Endothelial cell of umbilical vein (primary cell): ENCODE data around the gene CA5A. TPM values are rescaled to one million over a fixed set of nuclear protein-coding genes. Genes with fewer than 3 reads are reported as not detected.

Experiments
- BruUV-seq: library from RNA; stranded (reverse); fragments of 400-500 nt; replicated peaks from 2 replicates; lab custom pipeline; 2021; lab: Mats Ljungman, UMichigan
- CTCF ChIA-PET: fragments of 300-600, 350-600 bp; sonication (Branson Sonifier 250); formaldehyde crosslinking; loops from one replicate; lab custom pipeline; 2021; ENCODE audit warnings: antibody characterized with exemption, inconsistent platforms; lab: Charles Lee
- POLR2A ChIA-PET: fragments of 300-600, 350-600 bp; sonication (Branson Sonifier 250); formaldehyde crosslinking; loops from one replicate; lab custom pipeline; 2021; ENCODE audit warnings: antibody characterized with exemption, inconsistent platforms; lab: Charles Lee
- DNase-seq: peaks from one replicate; pipeline ENCODE4 v3.0.0-alpha.2; 2011; ENCODE audit warnings: low read depth, low spot score
- FAIRE-seq: peaks from 2 replicates; lab custom pipeline; 2011; peaks lifted over from hg19 to GRCh38; lab: Jason Lieb, UNC
- H2AFZ ChIP-seq: 2 replicates; pipeline ENCODE4 v1.6.0; 2012; ENCODE audit warnings: low read depth, low read length, control low read depth, inconsistent platforms
- H3K27ac ChIP-seq: 2 replicates; pipeline ENCODE4 v1.5.1; 2011; ENCODE audit warnings: low read depth, mild to moderate bottlenecking, control low read depth, low read length, moderate library complexity; ENCODE audit not compliant: insufficient read depth
- H3K27me3 ChIP-seq, 2 experiments: 2 replicates each; pipeline versions ENCODE4 v1.6.0 to v1.6.1; 2011; ENCODE audit warnings: low read length in 2 of 2, mixed read lengths in 1 of 2; ENCODE audit not compliant: control insufficient read depth in 2 of 2, insufficient read depth in 2 of 2
- H3K36me3 ChIP-seq, 2 experiments: 2 replicates in 1 of 2; 3 replicates in 1 of 2; pipeline ENCODE4 v1.5.1; 2011; ENCODE audit warnings: low read length in 2 of 2, mild to moderate bottlenecking in 1 of 2, moderate library complexity in 1 of 2; ENCODE audit not compliant: control insufficient read depth in 2 of 2, insufficient read depth in 2 of 2; ENCODE audit errors: extremely low read depth in 1 of 2
- H3K4me1 ChIP-seq: 3 replicates; pipeline ENCODE4 v1.5.1; 2011; ENCODE audit warnings: mild to moderate bottlenecking, low read length; ENCODE audit not compliant: control insufficient read depth, insufficient read depth; ENCODE audit errors: extremely low read depth
- H3K4me2 ChIP-seq: 2 replicates; pipeline ENCODE4 v1.6.1; 2011; ENCODE audit warnings: low read length, control low read depth, mixed read lengths; ENCODE audit not compliant: insufficient read depth
- H3K4me3 ChIP-seq, 3 experiments: fragments of 200-600 bp in 1 of 3; sonication (generic), shearing (Covaris generic) in 1 of 3; replicated peaks in 1 of 3; 2 replicates each; pipeline ENCODE4 v1.5.1; 2011 to 2016; ENCODE audit warnings: control low read depth in 3 of 3, low read length in 3 of 3, mild to moderate bottlenecking in 2 of 3, inconsistent platforms in 1 of 3, low read depth in 1 of 3, moderate library complexity in 1 of 3; ENCODE audit not compliant: insufficient read depth in 1 of 3
- H3K79me2 ChIP-seq: 2 replicates; pipeline ENCODE4 v1.6.0; 2012; ENCODE audit warnings: low read length, inconsistent platforms; ENCODE audit not compliant: control insufficient read depth, insufficient read depth
- H3K9ac ChIP-seq: replicated peaks from 2 replicates; pipeline ENCODE3; 2011; ENCODE audit warnings: low read length, control low read depth; ENCODE audit not compliant: insufficient read depth; ENCODE audit errors: extremely low read depth
- H3K9me1 ChIP-seq: replicated peaks from 3 replicates; pipeline ENCODE4 v1.6.0; 2011; ENCODE audit warnings: mild to moderate bottlenecking, low read length; ENCODE audit not compliant: control insufficient read depth, insufficient read depth; ENCODE audit errors: extremely low read depth
- H3K9me3 ChIP-seq: replicated peaks from 2 replicates; pipeline ENCODE4 v1.5.1; 2012; ENCODE audit warnings: low read length, inconsistent platforms; ENCODE audit not compliant: control insufficient read depth, insufficient read depth
- H4K20me1 ChIP-seq: replicated peaks from 2 replicates; pipeline ENCODE3; 2011; ENCODE audit warnings: mild to moderate bottlenecking, low read length; ENCODE audit not compliant: control insufficient read depth, insufficient read depth; ENCODE audit errors: extremely low read depth
- CTCF ChIP-seq, 2 donors: IDR thresholded peaks; 1 replicate in 1 of 2; 2 replicates in 1 of 2; pipeline ENCODE4 v1.5.1; 2011; ENCODE audit warnings: low read length in 2 of 2, mild to moderate bottlenecking in 2 of 2, moderate library complexity in 2 of 2, control low read depth in 1 of 2, inconsistent platforms in 1 of 2, low read depth in 1 of 2; ENCODE audit not compliant: insufficient read depth in 1 of 2; ENCODE audit errors: extremely low read depth in 1 of 2
- EZH2 ChIP-seq: IDR thresholded peaks from 2 replicates; pipeline ENCODE4 v1.6.1; 2012; ENCODE audit warnings: borderline replicate concordance, low read depth, mild to moderate bottlenecking, moderate library complexity, low read length, inconsistent platforms; ENCODE audit not compliant: severe bottlenecking
- FOS ChIP-seq: IDR thresholded peaks from 2 replicates; pipeline ENCODE4 v1.6.1; 2011; ENCODE audit warnings: mild to moderate bottlenecking, low read length, moderate library complexity, borderline replicate concordance; ENCODE audit not compliant: insufficient read depth
- GATA2 ChIP-seq: IDR thresholded peaks from 2 replicates; pipeline ENCODE4 v1.7.0; 2011; ENCODE audit warnings: low read depth, mild to moderate bottlenecking, moderate library complexity, mixed read lengths, low read length; ENCODE audit not compliant: insufficient read length, insufficient read depth
- JUN ChIP-seq: IDR thresholded peaks from 2 replicates; pipeline ENCODE4 v1.6.1; 2011; ENCODE audit warnings: borderline replicate concordance, low read depth; ENCODE audit not compliant: insufficient read length, insufficient read depth
- MAX ChIP-seq: IDR thresholded peaks from 2 replicates; pipeline ENCODE4 v1.6.1; 2011; ENCODE audit not compliant: insufficient read depth, insufficient read length
- MYC ChIP-seq: IDR thresholded peaks from one replicate; pipeline ENCODE4 v1.6.1; 2011; ENCODE audit warnings: mild to moderate bottlenecking, low read depth, low read length
- POLR2A ChIP-seq: IDR thresholded peaks from 2 replicates; pipeline ENCODE4 v1.6.1; 2012; ENCODE audit warnings: low read depth, mild to moderate bottlenecking, control low read depth, low read length
- POLR2AphosphoS5 ChIP-seq: IDR thresholded peaks from 2 replicates; pipeline ENCODE4 v1.6.1; 2012; ENCODE audit warnings: low read depth, mild to moderate bottlenecking, control low read depth, low read length, moderate library complexity; ENCODE audit not compliant: insufficient read depth
- dilution Hi-C: fragments of 300-500 bp; cut with MboI; formaldehyde crosslinking; loops from one replicate; pipeline ENCODE4 v1.15.0; 2019; ENCODE audit warnings: low sequenced_read_pairs; ENCODE audit not compliant: extremely low pct_ligation_motif_present
- intact Hi-C: fragments of 100-400 bp; cut with micrococcal nuclease; formaldehyde crosslinking; loops from one replicate; pipeline ENCODE4 v1.10.0; 2022
- polyA plus RNA-seq, 4 experiments: library from polyadenylated mRNA; depleted of rRNA in 3 of 4; stranded (reverse) in 3 of 4; unstranded in 1 of 4; fragments of >200 nt; gene quantifications; 2 replicates each; pipeline versions ENCODE4 v1.2.1 to v1.2.3, GENCODE V29; 2011 to 2012; ENCODE audit warnings: missing spikeins in 1 of 4
- total RNA-seq: library from RNA; stranded (reverse); gene quantifications from 2 replicates; pipeline ENCODE4 v1.2.3, GENCODE V29; 2021

The CA5A gene
- total and polyA plus RNA-seq, 2 donors (not counting 3 experiments of a cell fraction or from before 2014, with no cell fraction given) = not detected

- POLR2A ChIA-PET = no interaction called here
- no peaks in the 10 kb centered on the region for H3K27me3 ChIP-seq
- peaks cover 0 to 2% of the 10 kb centered on the region in 2 experiments for H3K36me3 ChIP-seq
- H3K79me2 ChIP-seq = peaks cover 89% of the 10 kb centered on the region
- no peaks in the 10 kb centered on the region for H3K9me1 ChIP-seq
- CTCF ChIA-PET = interaction anchor here (1.0 to 1.9 kb wide), 2 partner anchors 15 to 78 kb away, joined by 4 to 7 read pairs; no protein-coding TSS in a partner anchor
- H3K4me3 ChIP-seq = no peak overlapping the region
- no peaks in the 10 kb centered on the region for H4K20me1 ChIP-seq
- H2AFZ ChIP-seq = no peak overlapping the region
- no peak overlapping the region for H3K9ac ChIP-seq
- no peak for FAIRE-seq
- TF ChIP-seq POLR2A (no peak), FOS (no peak), MYC (no peak), EZH2 (no peak), CTCF (IDR thresholded peaks at IDR 0.05; ENCODE audit: extremely low read depth in 1 of 2, insufficient read depth in 1 of 2, low read depth in 1 of 2, low read length in 2 of 2) (no peak), JUN (no peak), MAX (no peak), POLR2AphosphoS5 (no peak), GATA2 (no peak)
- H3K9me3 ChIP-seq = no peaks in the 10 kb centered on the region
- H3K27ac ChIP-seq = no peak overlapping the region
- dilution Hi-C loops = no loop called here
- intact Hi-C loops = no loop called here
- BruUV-seq = no TSS peak
- no peak for DNase-seq
- peaks cover 7% of the 10 kb centered on the region for H3K4me1 ChIP-seq
- no peak overlapping the region for H3K4me2 ChIP-seq
Observed at GRCh38 chr16:87856791-87857228, 79.5 kb downstream of the CA5A start.
